HG03103 (cell line): ENCODE measurements around the gene KCNT1.

Experiments
- ATAC-seq: cut with Tn5 transposase; IDR thresholded peaks from one replicate; pipeline ENCODE4 v1.9.1; 2021; ENCODE audit warnings: low read depth; ENCODE audit not compliant: unreplicated experiment

The KCNT1 gene

DNA sequence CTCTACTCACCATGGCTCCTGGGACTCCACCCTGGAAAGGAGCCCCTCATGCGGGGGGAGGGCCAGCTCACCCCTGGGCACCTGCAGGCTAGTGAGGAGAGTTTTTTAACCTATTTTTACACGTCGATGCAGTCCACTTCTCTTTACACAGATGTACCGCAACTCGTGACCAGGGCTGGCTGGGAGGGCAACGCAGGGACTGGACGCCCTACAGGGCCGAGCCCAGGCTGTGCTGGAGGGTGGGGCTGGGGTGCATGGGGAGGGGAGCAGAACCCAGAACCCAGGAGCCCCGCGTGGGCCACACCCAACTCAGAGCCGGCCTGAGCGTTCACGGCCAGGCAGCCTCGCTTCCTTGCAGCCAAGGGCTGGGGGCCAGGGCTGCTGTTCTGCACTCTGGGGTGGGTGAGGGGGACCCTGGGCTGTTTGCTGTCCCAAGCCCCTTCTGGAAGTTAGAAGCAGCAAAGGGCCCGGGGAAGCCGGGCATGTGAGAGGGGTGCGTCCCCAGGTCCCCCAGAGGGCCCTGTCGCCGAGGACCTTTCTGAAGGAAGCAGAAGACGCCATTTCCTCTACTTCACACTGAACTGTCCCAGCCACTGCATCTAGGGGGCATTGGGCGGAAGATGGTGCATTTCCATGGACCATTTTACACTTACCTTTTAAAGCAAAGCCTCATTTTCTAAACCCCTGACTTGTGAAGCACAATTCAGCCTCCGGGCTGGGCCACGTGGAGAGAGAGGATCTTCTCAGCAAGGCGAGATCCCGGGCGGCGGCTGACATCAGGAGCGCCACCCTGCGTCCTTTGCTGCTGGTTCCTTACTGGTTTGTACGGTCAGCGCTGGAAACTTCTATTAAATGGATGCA lies 90.5 kb downstream of the KCNT1 start:
- ATAC-seq, result no peak

- no peak for ATAC-seq
These were observed 91.5 kb downstream of the KCNT1 start for GRCh38 chr9:135793221-135794056.

GRCh38 chr9:135794057-135794335 lies 92.0 kb downstream of the KCNT1 start:
- ATAC-seq, result no peak

DNA sequence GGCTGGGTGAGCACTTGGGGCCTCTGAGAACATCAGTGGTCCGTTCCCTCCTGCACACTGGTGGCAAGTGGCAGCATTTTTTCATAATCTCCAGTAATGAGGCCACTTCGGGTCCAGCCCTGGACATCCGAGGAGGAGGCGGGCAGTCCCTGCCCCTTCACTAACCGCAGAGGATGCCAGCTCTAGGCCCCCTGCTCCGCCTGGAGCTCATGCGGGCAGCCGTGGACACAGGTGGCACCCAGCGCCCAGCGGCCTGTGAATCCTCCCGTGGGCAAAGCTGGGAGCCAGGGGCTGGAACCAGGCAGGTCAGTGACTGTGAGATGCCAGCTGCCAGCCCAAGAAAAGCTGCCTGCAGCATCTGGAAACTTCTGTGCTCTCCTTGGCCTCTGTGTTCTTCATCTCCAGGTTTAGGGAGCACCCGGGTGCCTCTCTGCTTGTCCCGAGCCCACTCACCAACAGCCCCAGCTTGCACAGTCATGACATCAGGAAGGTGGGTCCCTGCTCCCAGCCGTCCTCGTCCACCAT lies 92.4 kb downstream of the KCNT1 start:
- ATAC-seq, result no peak

DNA sequence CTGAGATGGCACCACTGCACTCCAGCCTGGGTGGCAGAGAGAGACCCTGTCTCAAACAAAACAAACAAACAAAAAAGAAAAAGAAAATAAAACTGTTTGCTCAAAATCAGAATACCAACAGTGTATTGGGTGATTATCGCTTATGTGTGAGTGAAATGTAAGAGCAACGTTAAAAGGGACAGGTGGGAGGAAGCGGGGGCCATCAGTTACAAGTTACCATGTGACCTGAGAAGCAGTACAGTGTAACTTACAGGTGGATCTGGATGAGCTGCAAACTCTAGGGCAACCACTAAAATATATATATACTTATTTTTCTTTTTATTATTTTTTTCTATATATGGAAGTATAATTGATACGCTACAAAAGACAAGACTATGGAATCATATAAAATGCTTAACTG lies 93.4 kb downstream of the KCNT1 start:
- no peak for ATAC-seq

- ATAC-seq, result no peak
These were observed 95.0 kb downstream of the KCNT1 start for GRCh38 chr9:135796784-135797485.

GRCh38 chr9:135797507-135798262 lies 95.7 kb downstream of the KCNT1 start:
- no peak for ATAC-seq

DNA sequence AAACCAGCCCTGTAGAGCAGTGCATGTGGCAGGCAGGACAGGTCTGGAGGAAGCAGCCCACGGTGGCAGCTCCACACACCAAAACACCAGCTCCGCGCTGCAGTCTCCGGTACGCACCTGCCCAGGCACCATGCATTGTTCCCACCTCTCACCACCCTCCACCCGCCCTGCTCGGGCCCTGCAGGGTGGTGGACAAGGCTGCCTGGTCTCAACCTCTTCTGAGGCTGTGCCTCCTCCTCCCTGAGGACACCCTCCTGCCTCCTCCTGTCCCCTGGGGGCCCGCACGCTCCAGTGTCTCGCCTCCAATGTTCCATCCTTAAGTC lies 96.2 kb downstream of the KCNT1 start:
- ATAC-seq, result no peak

GRCh38 chr9:135799261-135799660 lies 97.3 kb downstream of the KCNT1 start:
- no peak for ATAC-seq

GRCh38 chr9:135801070-135801469 lies 99.1 kb downstream of the KCNT1 start:
- no peak for ATAC-seq

- ATAC-seq, result no peak
These were observed 101.0 kb downstream of the KCNT1 start for GRCh38 chr9:135802876-135803419.

DNA sequence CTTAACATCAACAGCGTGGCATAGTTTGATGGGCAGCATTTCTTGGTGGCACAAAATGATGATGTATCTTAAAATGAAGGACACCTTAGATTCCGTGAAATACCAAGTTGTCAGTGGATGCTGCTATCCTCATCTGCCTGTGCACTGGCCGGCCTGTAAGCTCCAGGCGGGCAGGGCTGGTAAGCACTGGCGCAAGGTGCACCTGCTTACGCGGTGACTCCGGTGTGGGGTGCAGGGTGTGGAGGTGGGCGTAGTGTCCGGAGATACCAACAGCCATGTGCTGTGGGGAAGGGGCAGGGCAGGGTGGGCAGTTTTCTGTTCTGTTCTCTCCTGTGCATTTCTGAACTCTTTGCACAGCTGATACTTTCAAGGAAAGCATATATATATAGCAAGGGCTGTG lies 101.5 kb downstream of the KCNT1 start:
- no peak for ATAC-seq

DNA sequence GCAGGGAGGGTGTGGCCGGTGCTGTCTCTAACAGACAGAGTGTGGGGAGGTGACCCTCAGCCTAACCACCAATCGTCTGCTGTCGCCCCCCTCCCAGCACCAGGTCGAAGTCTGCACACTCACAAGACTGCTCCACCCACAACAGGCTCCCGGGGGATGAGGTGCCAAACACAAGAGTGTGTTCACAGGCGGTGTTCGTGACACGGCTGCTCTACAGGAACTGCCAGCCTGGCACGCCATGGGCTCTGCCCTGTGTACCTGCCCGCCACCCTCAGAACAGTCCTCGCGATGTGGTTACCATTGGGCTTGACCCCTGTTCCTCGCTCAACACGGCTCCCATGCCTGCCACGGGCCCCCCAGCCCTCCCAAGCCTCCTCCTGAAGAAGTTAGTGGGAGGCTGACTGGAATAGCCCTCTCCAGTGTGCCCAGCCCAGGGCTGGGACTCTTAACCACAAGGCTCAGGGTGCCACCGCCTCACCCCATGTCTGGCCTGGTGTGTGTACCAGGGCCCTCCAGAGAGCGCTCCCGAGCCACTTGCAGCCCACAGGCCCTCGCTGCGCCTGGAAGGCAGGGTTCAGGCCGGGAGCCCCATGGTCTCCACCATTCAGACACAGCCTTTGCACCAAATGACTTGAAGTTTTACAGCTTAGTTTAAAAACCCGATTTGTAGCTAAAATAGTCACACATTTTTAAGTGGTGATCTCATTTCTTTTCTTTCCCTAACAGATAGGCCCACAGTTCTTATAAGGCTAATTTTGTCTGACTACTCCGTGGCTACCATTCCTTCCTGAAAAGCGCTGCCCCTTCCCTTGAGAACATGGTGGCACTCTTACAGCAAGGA lies 102.8 kb downstream of the KCNT1 start:
- ATAC-seq, result no peak

DNA sequence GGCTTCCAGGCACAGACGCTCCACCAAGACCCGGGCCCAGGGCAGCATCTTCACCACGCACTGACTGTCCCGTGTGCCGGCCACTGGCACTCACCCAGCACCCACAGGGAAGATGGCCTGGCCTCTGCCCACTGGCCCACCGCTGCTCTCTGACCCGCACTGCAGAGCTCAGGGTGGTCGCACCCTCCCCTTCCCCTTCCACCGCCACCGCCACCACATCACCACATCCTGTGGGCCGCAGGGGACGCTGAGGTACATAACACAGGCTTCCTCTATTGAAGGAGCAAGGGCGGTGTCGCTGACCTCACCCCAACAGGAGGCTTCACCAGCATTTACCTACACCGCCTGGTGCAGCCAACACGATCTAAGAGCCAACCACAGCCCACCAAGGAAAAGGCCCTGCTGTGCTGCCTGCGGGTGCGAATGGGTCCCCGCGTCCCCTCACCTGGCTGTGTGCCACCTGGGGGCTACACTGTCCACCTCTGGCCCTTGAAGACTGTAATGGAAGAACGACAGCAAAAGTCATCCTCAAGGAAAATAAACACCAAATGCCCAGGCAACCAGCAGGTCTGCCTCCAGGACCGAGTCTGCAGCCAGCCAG lies 103.5 kb downstream of the KCNT1 start:
- no peak for ATAC-seq

GRCh38 chr9:135809166-135809565 lies 107.2 kb downstream of the KCNT1 start:
- no peak for ATAC-seq

- ATAC-seq, result no peak
These were observed 109.0 kb downstream of the KCNT1 start for GRCh38 chr9:135810806-135811575.

DNA sequence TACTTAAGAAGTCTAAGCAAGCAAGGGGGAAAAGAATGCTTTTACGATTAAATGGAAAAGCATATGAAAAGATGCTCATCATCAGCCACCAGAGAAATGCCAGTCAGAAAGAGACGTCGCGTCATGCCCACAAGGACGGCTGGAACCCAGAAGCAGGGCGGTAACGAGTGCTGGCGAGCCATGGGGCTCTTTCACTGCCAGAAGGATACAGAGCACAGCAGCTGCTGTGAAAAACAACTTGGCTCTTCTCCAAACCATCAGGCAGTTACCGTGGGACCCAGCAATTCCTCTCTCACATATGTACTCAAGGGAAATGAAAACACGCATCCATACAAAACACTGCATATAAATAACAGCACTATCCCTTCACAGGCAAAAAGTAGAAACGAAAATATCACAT lies 109.8 kb downstream of the KCNT1 start:
- ATAC-seq, result no peak

DNA sequence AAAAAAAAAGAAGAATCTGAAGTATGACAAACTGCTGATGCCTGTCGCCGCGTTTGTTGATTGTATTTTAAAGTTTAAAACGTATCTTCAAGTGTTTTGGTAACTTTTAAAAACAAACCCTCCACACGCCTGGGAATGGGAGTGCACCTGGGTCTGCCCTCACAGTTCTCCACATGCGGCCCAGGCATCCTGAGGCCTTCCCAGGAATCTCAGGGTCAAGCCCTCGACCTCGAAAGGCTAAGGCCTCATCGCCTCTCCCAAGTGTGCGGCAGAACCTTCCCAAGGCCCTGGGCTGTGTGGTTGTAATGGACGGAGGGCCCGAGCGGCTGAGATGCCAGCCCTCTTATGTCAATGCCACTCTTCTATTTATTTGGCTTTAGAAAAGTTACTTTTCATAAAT lies 111.0 kb downstream of the KCNT1 start:
- ATAC-seq, result no peak
